Anterior cingulate cortex (tissue), 58 donors: Measurements from ENCODE around the gene KCNQ1.

Source experiments
- DNase-seq, 58 donors: peaks; one replicate each; lab custom pipeline; 2025; lab: John Stamatoyannopoulos, UW

The KCNQ1 gene

DNA sequence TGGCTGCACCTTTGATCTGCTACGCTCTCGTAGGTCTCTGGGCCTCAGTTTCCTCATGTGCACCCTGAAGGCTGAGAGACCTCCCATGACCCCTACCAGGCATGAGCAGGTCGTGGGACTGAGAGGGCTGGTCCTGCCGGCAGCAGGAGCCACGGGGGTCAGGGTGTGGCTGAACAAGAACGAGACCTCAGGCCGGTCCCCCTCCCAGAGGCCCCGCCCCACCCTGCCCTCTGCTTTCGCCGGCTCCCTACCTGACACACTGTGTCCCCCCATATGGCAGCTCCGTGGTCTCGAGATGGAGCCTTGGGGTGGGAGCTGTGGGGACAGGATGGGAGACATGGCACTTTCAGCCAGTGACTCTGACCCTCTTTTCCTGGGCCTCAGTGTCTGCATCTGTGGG, 400.2 kb downstream of the KCNQ1 start:
- no peak for DNase-seq

DNA sequence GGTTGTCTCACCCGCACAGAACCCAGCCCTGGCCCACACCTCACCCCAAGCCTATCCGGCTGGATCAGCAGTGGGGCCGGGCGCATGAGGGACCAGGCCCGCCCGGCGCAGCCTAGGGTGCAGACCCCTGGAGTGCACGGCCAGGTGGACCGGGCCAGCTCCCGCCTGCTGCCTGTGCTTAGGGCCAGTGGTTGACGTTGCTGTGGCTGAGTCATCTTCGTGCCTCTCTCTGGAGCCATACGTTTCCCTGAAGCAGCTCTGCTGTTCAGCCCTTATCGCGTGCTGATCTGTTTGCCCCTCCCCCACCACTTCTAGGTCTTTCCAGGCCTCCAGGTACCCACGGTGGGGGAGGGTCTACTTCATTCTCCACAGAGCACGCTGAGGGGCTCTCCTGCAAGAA, 401.2 kb downstream of the KCNQ1 start:
- peak in 1 of 58 donors; percentile 11 for DNase-seq

- DNase-seq: no peak
These were observed 401.7 kb downstream of the KCNQ1 start for GRCh38 chr11:2846470-2846869.

GRCh38 chr11:2847561-2847960, 402.8 kb downstream of the KCNQ1 start:
- no peak for DNase-seq

DNA sequence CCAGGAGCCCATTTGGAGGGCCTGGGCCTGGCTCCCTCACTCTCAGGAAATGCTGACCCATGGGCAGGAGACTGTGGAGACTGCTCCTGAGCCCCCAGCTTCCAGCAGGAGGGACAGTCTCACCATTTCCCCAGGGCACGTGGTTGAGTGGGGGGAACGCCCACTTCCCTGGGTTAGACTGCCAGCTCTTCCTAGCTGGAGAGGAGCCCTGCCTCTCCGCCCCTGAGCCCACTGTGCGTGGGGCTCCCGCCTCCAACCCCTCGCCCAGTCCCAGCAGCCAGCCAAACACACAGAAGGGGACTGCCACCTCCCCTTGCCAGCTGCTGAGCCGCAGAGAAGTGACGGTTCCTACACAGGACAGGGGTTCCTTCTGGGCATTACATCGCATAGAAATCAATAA, 403.7 kb downstream of the KCNQ1 start:
- no peak for DNase-seq

DNA sequence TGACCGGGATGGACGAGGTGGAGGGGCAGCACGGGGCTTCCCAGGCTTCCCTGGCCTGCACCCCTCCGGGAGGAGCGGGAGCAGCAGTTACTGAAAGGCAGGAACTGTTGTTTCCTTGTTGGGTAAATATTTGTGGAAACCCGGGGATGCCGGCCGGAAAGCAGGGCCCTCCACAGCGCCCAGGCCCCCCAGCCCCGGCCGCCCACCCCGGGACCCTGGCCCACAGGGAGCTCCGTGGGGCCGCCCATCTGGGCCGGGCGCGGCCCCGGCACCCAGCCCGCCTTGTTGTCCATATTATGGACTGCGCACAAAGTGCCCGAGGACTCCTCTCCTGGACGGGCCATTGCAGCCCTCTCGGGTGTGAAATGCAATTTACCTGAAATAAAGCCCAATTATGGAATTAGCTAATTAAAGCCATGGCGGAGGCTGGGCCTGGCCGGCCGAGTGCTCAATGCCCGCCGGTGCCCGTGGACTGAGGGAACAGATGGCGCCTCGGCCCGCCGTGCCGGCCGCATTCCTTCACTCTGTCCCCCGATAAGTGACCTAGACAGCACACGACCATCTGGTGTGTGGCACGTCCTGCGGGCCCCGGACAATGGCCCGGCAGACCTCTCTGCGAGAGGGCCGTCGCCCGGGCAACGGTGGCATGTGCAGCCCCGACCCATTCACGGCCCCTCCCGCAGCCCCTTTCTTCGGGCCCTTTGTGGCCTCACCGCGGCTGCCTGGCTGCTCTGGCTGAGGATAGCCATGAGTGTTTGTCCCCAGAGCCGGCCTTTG, 405.4 kb downstream of the KCNQ1 start:
- no peak for DNase-seq

DNA sequence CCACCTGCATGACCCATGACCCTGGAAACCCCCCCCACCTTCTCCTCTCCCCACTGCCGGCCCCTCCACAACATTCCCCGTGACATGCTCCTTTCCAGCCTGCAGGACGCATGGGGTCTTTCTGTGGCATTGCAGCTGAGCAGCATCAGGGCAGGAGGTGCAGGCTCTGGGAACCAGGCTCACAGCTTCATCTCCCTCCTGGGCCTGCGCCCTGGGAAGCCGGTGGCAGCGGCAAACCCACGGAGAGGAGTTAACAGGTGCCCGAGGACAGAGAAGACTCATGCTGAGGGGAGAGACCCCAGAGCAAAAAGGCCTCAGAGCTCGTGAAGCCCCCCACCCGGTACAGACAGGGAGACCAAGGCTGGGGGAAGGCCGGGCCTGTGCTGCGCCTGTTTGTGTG, 408.6 kb downstream of the KCNQ1 start:
- no peak for DNase-seq

GRCh38 chr11:2853997-2854560, 409.3 kb downstream of the KCNQ1 start:
- DNase-seq: no peak

GRCh38 chr11:2855162-2855561, 410.4 kb downstream of the KCNQ1 start:
- no peak for DNase-seq

DNA sequence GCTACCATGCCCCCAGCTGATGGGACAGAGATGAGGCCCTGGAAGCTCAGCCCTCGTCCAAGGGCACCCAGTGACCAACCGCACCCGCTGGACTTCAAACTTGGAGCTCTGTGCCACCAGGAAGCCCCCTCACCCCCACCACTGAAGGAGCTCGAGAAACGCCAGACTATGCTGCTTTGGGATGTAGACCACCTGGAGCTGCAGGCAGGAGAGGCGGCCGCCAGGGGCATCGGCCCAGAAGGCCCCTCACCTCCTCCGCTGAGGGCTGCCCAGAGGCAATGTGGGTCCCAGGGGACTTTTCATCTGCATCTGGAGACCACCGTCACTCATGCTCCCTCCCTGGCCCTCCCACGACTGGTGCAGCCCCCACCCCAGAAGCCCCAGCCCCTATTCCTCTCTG, 412.5 kb downstream of the KCNQ1 start:
- no peak for DNase-seq

DNA sequence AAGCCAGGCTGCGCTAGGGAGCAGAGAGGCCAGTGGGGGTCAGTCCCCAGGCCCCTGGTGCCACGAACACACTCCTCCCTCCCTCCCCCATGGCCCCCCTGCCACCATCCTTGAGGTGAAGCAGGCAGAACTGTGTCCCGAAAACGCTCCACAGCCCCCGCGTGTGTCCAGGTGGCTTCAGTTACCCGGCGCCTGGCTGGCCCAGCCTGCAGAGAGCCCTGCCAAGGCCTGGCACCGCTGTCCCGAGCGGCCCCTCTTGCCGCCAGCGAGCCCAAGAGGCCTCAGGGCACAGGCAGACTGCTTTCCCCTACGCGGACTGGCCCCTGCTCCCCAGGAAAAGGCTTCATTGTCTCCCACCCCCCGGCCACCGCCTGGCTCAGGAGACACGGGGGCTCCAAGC, 413.1 kb downstream of the KCNQ1 start:
- peak in 2 of 58 donors; percentile 6 to 30 for DNase-seq

DNA sequence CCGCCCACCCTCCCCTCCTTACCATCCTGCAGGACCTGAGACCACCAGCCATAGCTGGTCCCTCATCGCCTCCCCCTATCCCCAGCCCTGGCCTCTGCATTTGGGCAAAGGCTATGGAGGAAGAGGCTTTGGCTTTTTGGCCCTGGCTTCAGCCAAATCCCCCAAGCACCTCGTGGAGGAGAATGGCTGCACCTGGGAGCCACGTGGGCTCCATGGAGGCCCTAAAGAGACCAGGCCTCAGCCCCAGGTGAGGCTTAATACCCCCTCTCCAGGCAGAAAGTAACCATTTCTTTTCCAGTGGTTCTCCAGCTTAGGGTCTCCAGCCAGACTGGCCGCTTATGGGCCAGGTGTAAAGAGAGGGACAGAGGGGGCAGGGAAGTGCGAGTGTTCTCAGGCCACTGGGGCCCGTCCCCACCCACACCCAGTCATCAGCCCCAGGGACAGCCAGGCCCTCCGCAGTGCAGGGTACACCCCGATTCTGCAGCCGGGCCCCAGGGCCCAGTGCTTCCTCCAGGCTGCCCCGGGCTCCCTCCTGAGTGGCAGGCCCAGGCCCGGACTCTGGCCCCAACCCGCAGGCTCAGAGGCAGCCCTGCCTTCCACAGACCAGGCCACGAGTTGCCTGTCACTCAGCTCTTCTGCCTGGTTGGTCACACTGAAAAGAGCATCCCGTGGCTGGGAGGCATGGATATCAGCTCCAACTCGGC, 414.3 kb downstream of the KCNQ1 start:
- DNase-seq: no peak

- DNase-seq: no peak
These were observed 414.9 kb downstream of the KCNQ1 start for GRCh38 chr11:2859699-2860037.

- DNase-seq: no peak
These were observed 415.8 kb downstream of the KCNQ1 start for GRCh38 chr11:2860636-2861035.

DNA sequence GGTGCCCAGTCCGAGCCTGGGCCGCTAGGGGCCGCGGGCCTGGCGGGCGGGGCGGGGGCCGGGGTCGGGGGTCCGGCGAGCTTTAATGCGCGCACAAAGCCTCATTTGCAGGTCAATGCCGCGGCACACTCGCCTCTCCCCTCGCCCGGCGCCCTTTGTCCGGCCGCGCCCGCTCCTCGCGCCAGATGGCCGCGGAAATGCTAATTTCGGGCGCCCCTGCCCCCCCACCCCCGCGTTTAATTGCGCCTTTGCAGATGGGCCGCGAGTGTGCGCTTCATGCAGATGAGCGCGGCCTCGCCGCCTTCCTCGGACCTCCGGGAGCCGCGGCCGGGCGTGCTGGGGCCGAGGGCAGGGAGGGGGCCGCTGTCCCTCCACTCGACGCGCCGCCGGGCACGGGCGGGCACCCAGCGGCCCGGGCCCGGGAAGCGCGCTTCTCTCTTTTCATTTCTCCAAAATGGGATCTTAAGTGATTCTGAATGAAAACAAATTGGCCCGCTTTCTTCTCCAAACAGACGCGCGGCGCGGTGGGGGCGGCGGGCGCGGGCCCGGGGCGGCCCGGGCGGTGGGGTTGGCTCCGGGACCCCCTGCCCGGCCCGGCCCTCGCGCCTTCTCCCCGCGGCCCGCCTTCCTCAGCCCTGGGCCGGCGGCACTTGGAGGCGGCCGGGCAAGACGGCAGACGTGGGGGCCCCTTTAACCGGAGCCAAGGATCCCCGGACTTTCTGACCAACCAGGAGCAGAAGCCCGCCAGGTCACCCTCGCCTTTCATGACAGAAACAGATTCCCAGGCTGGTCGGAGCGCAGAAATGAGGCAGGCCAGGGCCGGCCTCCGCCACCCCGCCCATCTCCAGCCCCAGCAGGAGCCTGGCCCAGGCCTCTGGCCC, 417.8 kb downstream of the KCNQ1 start:
- DNase-seq: peak in 2 of 58 donors; percentile 20 to 41

GRCh38 chr11:2863276-2863618, 418.4 kb downstream of the KCNQ1 start:
- no peak for DNase-seq

DNA sequence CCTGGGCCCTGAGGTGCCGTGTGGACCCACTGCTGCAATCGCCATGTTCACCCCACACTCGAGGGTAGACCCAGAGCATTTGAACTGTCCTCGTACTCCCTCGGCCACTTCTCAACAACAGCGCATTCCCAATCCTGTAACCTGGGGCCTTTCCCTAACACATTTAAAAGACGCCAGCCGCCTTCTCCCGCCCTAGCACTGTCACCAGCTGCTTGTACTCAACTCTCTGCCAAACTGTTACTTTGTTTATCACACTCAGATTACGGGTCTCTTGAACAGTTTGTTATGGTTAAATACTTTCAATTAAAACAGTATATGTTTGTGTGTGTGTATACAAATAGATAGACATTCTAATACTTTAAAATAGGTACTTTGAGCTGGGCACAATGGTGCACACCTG, 420.1 kb downstream of the KCNQ1 start:
- DNase-seq: peak in 3 of 58 donors; percentile 7 to 32 (median 17)

GRCh38 chr11:2865922-2866577, 421.2 kb downstream of the KCNQ1 start:
- no peak for DNase-seq

GRCh38 chr11:2867142-2867541, 422.3 kb downstream of the KCNQ1 start:
- no peak for DNase-seq

- DNase-seq: peak in 8 of 58 donors; percentile 26 to 68 (median 44)
These were observed 423.1 kb downstream of the KCNQ1 start for GRCh38 chr11:2867722-2868505.
